Hippocampal formation (tissue), 2 donors: Measurements from ENCODE around the gene TEKT3.

Experiments
- DNase-seq, 2 donors: peaks; one replicate each; lab custom pipeline; 2025; lab: John Stamatoyannopoulos, UW

Gene TEKT3

DNA sequence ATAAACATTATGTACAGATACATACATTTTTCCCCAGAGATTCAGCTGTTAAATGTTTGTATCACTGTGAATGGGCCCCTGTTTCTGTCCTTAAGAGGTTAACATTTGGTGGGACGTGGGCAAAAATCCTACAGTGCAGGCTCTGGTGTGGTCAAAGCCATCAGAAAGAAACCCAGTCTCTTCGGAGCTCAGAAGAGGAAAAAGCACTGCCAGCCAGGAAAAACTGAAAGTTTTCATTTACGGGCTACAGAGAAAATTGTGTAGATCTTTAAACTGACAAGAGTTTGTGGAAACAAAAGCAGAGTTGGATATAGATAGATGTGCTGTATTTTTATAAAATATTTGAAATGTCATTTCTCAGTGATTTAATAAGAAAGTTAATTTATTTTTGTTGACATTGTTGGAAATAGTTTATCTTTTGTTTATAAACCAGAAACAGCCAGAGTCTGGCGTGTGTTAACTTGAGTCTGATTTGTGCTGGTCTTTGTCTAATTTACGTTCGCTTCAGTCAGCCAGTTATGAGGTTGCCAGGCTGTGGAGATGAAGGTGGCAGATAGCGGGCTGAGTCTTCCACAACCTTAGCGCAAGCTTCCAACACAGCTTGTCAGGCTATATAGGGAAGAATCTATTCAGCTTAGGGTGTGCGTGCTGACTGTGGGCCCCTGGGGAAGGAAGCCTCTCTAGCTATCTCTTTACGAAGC lies 9.5 kb upstream of the TEKT3 start:
- no peak for DNase-seq

DNA sequence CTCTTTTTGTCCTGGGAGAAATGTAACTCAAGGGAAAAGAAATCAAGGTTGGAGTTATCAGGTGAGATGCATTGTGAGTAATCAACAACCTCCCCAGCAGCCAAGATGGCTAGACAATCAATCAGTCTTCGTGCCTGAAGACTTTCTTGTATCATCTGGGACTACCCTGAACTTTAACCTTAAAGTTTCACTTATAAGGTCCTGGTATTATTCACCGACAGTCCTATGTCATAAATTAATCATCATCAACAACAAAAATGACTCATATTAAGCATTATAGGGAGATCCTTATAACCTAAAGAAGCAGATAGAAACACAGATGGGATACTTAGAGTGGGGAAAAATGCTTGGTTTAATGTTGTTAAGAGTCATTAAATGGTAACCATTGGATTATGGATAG lies 7.7 kb upstream of the TEKT3 start:
- DNase-seq, result no peak

GRCh38 chr17:15348021-15348420 lies 6.6 kb upstream of the TEKT3 start:
- DNase-seq, result no peak

GRCh38 chr17:15346066-15346595 lies 4.7 kb upstream of the TEKT3 start:
- no peak for DNase-seq

- no peak for DNase-seq
These were observed 2.4 kb upstream of the TEKT3 start for GRCh38 chr17:15343749-15344148.

GRCh38 chr17:15342460-15342859 lies 1.1 kb upstream of the TEKT3 start:
- DNase-seq, result no peak

DNA sequence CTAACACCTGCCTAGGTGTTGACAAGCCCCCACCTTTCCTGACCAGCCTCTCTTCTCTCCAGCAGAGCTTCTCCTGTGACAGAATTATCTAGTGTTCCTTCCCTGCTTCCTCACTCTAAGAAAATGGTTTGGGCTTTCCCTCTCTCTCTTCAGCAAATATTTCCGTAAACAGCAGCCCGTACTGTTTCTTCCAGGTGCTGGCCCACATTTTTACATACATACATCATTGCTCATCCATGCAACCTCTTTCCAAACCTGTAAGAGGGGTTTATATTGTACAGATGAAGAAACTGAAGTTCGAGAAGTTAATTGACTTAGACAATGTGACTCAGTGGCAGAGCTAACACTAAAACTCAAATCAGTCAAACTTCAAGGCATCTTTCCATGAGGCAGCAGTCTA lies 569 bp upstream of the TEKT3 start:
- no peak for DNase-seq

- DNase-seq, result no peak
These were observed 431 bp downstream of the TEKT3 start for GRCh38 chr17:15340966-15341365.

GRCh38 chr17:15335446-15335845 lies 6.0 kb downstream of the TEKT3 start:
- DNase-seq, result no peak

DNA sequence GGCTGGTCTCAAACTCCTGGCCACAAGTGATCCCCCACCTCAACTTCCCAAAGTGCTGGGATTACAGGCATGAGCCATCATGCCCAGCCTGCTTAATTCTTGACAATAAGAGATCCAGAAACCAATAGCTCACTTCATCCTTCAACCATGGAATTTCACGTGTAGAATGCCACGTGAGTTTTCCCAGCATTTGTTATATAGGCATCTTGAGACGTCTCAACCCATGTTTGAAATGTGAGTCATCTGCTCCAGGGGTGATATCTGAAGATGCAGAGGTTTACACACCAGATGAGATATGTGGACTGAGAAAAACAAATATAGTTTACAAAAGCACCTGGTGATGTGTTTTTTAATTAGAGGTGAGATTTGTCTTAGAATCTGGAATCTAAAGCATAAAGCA lies 7.1 kb downstream of the TEKT3 start:
- no peak for DNase-seq

DNA sequence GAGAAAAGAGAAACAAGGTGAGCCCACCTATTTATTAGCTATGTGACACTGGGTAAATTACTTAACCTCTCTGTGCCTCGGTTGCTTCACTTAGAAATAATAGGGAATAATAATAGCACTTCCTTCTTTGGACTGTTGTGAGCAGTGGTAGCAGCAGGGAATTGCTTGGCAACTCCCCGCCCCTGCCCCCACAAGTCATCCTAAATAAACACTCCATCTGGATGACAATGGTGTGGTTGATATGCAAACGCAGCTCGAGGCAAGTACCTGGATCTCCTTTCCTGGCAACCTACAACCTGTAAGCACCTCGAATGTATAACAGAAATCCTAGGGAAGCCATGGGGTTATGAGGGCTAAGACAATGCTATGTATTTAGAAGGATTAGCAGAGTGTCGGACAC lies 9.1 kb downstream of the TEKT3 start:
- no peak for DNase-seq

DNA sequence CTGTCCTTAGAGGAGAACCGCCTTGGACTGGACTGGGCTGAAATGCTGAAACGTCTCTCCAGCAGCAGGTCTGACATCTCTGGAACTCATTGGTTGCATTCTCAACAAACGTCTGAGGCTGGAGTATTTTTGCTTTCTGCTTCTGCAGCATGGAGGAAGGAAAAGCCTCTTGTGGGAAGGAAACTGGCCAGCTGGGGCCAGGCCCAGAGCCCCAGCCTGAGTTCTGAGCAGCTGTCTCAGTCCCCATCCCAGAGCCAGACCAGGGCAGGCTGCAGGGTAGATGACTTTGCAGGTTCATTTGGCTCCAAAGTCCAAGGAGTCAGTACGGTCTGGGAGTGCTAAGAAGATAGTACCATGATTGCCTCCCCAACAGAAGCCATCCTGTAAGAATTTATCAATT lies 18.3 kb downstream of the TEKT3 start:
- DNase-seq, result no peak

DNA sequence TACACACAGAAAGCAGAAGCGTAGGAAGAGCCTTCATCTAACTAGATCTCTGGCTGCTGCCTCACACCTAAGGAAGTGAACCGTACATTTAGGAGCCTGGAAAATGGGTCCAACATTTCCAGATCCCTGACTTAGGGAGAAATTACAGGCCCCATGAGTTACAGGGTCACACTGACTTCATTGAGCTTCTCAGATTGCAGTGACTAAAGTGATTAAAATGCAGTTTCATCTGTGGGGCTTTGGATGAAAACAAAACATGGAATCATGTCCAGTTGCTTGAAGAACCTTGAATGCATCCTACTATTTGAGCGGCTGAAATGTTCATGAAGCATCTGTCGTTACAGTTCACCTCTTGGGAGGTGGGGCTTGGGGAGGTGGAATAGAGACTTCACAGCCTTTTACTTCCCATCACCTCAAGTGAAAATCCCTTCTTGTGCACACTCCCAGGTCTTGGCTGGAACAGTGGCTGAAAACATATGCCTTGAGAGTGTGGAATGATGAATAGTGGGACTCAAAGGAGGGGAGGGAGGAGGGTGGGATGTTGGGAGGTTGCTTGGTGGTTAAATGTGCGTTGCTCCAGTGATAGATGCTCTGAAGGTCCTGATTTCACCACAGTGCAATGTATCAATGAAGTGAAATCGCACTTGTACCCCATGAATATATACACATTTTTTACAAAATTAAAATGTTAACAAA lies 19.7 kb downstream of the TEKT3 start:
- DNase-seq, result no peak

DNA sequence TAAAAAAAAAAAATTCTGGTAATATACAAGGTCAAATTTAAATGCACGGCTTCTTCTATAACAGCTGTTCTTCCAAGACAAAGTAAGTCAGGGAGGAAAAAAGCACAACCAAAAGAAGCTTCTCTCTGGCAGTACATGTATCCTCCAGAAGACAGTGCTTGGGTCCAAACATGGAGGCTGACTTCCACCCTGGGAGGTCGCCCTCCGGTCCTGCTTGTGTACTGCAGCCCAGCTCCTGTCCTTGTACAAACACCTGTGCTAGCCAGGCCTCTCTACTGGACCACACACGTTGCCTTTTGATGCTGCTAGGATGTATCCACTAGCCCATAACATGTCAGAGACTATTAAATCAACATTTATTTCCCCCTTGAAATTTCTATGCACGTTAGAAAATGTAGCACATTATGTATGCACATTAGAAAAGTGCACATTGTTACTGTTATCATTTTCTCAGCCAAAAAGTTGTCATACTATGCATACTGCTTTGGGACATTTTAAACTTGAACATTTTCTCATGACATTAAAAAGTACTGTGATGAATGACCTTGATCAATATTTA lies 21.9 kb downstream of the TEKT3 start:
- no peak for DNase-seq

GRCh38 chr17:15311996-15312395 lies 29.4 kb downstream of the TEKT3 start:
- no peak for DNase-seq

- no peak for DNase-seq
These were observed 31.6 kb downstream of the TEKT3 start for GRCh38 chr17:15309793-15310192.

DNA sequence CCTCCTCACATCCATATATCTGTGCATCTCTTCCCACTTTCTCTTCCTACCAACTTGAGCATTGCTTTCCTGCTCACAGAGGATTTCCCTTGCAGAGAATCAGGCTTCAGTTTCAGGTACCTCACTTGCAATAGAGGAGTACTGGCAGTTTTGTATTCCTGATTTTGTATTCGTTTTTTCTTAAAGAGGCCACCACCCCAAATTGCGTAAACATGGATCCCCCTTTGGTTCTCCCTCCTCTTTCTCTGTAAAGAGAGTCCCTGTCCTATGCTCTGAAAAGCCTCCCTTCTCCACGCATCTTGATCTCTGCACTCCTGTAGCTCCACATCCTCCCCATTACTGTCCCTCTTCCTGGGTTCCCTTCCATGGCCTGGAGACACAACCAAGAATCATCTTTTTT lies 32.2 kb downstream of the TEKT3 start:
- DNase-seq, result no peak

- DNase-seq, result no peak
These were observed 32.6 kb downstream of the TEKT3 start for GRCh38 chr17:15308758-15309157.

- DNase-seq, result no peak
These were observed 33.7 kb downstream of the TEKT3 start for GRCh38 chr17:15307710-15308111.

DNA sequence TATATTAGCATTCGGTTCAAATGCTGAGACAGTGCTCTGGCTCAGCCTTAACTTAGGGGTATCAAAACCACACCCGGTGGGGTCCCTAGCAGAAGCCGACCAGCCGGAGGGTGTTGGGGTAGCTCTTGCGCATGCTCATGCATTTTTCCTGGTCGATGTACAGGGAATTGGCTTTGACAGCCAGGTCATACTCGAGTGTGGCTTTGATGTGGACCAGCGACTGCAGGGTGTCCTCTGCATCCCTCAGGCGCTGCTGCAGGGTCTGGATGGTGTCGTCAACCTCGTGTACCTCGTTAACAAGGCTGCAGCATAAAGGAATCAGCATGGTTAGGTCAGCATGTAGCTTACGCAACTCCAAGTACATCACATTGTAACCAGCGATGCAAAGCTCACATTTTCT lies 37.5 kb downstream of the TEKT3 start:
- DNase-seq, result no peak

- no peak for DNase-seq
These were observed 38.1 kb downstream of the TEKT3 start for GRCh38 chr17:15303268-15303667.

DNA sequence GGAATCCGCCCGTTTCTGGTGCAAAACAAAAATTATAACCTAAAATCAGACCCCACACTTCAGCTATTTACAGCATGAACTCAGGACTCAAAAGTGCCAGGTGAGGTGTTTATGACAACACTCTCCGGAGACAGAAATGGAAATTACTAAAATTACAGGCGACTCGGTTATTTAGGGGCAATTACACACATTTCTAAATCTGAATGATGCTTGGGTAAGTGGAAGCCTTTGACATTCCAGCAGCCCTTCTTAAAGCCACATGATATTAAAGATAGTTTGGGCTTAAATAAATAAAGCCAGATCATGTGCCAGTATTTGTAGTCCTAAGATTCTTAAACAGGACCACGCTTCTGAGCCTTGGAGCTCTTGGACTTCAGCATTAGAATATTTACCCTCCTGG lies 39.6 kb downstream of the TEKT3 start:
- no peak for DNase-seq

- no peak for DNase-seq
These were observed 43.2 kb downstream of the TEKT3 start for GRCh38 chr17:15298176-15298575.
